GM21528 (cell line): ENCODE results near the gene RIPOR2.
"Not testable (repeated sequence)": the region's sequence is repeated elsewhere in the genome, so short reads cannot be mapped to it uniquely, and the experiment has no call there.

Experiments
- ATAC-seq: cut with Tn5 transposase; IDR thresholded peaks from one replicate; pipeline ENCODE4 v1.9.1; 2021; ENCODE audit warnings: mild to moderate bottlenecking, moderate library complexity; ENCODE audit not compliant: unreplicated experiment, low FRiP score

RIPOR2 gene

DNA sequence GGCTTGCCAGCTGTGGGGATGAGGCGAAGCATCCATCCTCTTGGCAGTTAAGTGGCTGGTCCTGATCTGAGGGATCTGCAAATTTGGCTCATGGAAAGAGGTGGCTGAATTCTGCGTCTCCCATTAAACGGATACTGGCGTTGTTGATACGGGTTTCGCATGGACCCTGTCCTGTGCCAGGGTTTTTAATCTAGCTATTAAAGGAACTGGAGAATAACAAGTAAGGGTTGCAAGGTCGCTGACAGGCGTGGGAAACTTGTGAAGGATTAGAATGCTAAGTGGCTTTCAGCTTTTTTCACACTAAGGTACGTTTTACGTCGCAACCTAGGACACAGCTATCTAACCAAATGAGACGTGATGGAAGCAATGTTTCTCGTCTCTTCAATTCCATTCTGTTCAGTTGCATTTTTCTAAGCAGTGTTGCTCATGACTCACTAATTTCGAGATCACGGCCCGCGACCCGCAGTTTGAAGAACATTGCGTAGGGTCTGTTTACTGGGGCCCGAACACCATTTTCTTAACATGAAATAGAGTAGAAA, 160.2 kb downstream of the RIPOR2 start:
- peak; percentile 12 for ATAC-seq

DNA sequence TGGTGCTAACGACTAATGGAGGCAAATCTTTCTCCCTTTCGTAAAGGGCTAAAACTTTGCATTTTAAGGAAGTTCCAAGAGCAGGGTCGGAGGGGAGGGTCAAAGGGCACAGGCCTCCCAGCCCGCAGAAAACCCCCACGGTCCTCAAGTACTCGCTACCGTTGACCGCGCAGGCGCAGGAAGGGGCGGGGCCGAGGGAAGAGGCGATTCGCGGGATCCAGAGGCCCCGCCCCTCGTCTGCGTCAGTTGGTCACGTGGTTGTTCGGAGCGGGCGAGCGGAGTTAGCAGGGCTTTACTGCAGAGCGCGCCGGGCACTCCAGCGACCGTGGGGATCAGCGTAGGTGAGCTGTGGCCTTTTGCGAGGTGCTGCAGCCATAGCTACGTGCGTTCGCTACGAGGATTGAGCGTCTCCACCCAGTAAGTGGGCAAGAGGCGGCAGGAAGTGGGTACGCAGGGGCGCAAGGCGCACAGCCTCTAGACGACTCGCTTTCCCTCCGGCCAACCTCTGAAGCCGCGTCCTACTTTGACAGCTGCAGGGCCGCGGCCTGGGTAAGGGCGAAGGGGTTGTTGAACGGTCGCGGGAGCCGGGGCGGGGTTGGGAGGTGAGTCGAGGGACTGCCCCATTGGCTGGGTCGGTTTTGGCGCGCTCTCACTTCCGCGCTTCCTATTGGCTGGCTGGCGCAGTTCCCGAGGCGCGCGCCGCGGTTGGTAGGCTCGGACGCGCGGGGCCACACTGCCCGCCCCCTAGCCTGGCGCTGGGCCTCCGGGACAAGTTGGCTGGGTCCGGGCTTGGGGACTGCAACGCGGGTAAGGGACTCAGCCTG, 160.9 kb downstream of the RIPOR2 start, which contains the start of gene GMNN:
Gene GMNN (plus strand): TSS at position 242 of the 824 bp plus-strand sequence. CDS start 2,310 bp downstream, outside the sequence.
- ATAC-seq, result peak; percentile 91

DNA sequence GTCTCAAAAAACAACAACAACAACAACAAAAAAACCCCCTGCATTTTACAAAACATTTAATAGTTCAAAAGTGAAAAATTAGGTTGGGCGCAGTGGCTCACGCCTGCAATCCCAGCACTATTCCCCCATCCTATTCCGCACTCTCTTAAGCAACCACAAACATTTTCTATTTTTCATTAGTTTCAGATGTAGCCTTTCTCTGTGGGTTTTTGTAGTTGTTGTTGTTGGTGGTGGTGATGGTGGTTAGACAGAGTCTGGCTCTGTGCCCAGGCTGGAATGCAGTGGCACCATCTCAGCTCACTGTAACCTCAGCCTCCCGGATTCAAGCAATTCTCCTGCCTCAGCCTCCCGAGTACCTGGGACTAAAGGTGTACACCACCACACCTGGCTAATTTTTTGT, 167.4 kb downstream of the RIPOR2 start:
- ATAC-seq, result no peak

GRCh38 chr6:24766680-24767462, 168.9 kb downstream of the RIPOR2 start:
- no peak for ATAC-seq

- ATAC-seq, result not testable (repeated sequence)
These were observed 169.8 kb downstream of the RIPOR2 start for GRCh38 chr6:24765968-24766367.

GRCh38 chr6:24764833-24765828, 170.6 kb downstream of the RIPOR2 start:
- not testable (repeated sequence) for ATAC-seq

GRCh38 chr6:24763578-24763977, 172.2 kb downstream of the RIPOR2 start:
- ATAC-seq, result no peak

DNA sequence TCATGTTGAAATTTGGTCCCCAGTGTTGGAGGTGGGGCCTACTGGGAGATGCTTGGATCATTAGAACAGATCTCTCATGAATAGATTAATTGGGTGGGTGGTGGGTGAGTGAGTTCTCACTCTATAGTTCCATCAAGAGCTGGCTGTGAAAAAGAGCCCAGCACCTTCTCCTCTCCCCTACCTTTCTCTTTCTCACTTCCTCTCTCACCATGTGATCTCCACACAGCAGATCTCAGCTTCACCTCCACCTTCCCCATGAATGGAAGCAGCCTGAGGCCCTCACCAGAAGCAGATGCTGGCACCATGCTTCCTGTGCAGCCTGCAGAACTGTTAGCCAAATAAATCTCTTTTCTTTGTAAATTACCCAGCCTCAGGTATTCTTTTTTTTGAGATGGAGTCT, 173.9 kb downstream of the RIPOR2 start:
- ATAC-seq, result no peak

GRCh38 chr6:24761193-24761835, 174.4 kb downstream of the RIPOR2 start:
- no peak for ATAC-seq

GRCh38 chr6:24760210-24760609, 175.6 kb downstream of the RIPOR2 start:
- no peak for ATAC-seq

- ATAC-seq, result no peak
These were observed 176.0 kb downstream of the RIPOR2 start for GRCh38 chr6:24759718-24760117.

DNA sequence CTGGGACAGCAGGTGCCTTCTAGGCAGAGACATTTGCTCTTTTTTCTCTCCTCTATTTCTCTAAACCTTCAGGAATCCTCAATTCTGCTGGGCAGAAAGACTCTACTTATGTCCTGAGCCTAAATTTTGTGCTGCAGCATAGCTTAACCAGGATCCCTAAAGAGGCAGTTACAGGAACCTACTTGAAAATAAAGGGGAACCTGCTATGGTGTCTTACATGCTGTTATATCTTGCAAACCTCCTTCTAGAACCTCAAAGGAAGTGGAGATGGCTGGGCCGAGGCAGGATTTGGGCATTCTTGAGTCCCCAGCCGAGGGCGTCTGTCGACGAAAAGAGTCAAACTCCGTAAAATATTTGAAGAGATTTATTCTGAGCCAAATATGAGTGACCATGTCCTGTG, 178.1 kb downstream of the RIPOR2 start:
- ATAC-seq, result no peak

- ATAC-seq, result no peak
These were observed 180.5 kb downstream of the RIPOR2 start for GRCh38 chr6:24755279-24755678.

DNA sequence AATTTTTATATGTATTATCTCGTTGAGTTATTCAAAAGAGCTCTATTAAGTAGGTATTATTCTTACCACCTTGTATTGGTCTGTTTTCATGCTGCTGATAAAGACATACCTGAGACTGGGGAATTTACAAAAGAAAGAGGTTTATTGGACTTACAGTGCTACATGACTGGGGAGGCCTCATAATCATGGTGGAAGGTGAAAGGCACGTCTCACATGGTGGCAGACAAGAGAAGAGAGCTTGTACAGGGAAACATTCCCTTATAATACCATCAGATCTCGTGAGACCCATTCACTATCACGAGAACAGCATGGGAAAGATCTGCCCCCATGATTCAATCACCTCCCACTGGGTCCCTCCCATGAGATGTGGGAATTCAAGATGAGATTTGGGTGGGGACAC, 181.4 kb downstream of the RIPOR2 start:
- ATAC-seq, result not testable (repeated sequence)
